Stimulated activated CD4-positive, alpha-beta T cell treated with anti-CD3 and anti-CD28 coated beads, TNF-alpha, amount 100 ng/mL, for 1 hour (primary cell): ENCODE results near the gene AKAP1.

ENCODE experiments used
- DNase-seq, 3 donors: peaks; one replicate each; pipeline ENCODE4 v3.0.0-alpha.2; 2020; ENCODE audit warnings: low read depth in 3 of 3, low spot score in 1 of 3

Gene AKAP1

DNA sequence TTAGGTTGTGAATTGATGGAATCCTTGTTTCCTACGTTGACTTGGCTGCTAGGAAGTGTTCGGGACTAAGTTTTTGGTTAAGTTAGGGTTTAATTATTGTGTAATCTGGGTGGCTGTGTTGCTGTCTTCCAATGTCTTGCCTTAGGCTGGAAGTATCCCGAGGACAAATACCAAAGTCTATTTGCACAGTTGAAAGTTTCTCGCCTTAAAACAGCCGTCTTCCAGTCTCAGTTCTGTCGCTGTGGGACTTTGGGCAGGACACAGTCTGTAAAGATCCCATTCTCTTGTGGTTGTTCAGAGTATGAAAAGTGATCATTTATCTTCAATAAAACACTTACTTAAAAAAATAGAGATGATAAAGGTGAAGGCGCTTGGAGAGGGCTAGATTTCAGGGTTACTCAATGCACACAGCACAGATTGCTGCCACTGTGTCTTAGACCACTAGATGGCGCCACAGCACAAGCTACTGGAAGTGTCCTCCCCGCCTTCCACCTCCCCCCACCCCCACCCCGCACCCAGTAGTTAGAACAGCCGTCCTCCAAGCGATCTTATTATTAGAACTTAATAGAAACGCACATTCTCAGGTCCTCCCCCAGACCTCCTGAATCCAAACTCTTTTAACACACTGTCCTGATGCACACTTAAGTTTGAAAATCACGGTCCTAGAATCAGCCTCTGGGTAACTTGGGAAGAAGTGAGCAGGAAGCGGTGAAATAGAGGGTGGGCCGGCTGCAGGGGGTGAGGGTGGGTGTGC, 45.8 kb downstream of the AKAP1 start:
- peak; percentile 59 to 67 (median 60) for DNase-seq

DNA sequence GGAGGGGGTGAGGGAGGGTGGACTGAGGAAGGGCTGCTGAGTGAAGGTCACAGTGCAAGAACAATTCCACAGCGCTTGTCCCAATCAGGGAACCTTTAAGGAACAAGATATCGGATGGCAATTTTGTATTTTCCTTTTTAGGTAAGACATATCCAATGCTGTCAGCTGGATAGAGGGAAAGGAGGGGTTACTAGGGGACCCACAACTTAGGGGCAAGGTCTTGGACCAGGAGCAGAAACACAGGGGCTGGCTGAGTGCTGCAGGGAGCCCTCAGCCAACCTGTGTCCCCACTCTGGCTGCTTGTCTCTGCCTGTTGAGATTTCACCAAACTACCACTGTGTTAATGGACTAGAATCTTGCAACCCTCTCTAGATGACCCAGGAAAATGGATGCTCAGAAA, 47.6 kb downstream of the AKAP1 start:
- DNase-seq = no peak

- DNase-seq = no peak
These were observed 48.4 kb downstream of the AKAP1 start for GRCh38 chr17:57133486-57133885.

DNA sequence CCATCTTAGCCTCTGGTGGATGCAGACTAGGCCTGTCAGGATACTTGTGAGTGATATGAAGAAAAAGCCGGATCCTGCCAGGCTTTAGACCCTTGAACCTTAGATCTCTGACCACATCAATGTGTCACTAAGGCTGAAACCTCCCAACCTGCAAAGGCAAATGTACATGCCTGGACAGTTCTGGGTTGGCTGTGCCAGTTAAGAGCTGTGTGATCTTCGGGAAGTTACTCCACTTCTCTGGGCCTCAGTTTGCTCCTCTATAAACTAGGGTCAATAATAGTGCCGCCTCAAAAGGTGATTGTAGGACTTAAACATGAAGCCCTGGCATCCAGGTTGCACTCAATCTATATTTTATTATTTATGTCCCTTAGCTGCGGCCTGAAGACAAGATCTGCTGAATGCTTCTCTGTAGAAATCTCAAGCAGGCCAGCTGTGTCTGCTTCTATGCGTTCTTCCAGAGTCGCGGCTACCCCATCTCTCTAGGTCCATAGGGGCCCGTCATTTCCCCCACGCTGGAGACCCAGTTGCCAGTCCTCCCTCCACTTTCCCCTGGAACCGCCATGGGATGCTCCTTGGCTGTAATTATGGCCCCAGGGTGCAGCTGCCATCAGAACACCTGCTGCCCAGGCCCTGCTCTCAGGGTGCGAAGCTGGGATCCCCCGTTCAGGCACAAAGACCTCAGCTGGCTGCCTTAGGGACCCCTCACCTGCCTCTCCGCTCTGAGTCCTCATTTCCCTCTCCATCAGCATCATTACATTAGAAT, 50.2 kb downstream of the AKAP1 start:
- no peak for DNase-seq

DNA sequence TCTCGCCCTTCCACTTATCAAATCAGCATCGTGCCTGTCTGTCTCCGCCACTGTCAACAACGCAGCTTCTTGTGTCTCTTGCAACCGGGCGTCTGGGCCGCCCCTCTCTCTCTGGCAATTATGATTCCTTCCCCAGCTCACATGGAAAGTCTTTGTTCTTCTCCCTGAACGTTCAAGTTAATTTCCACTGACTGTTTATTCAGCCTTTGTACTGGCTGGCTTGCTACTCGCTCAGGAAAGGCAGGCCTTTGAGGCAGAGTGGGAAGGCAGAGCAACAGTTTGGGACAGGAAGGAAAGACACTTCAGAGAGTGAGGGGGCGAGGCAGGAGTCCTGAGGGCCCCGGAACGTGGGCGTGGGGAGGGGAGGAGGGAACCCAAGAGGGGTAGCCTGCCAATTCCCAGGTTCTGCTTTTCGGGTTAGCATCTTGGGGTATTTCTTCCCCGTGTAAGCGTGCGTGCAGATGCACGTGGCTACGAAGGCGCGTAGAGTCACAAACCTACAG, 50.8 kb downstream of the AKAP1 start:
- no peak for DNase-seq

GRCh38 chr17:57136355-57136754, 51.3 kb downstream of the AKAP1 start:
- DNase-seq = no peak

DNA sequence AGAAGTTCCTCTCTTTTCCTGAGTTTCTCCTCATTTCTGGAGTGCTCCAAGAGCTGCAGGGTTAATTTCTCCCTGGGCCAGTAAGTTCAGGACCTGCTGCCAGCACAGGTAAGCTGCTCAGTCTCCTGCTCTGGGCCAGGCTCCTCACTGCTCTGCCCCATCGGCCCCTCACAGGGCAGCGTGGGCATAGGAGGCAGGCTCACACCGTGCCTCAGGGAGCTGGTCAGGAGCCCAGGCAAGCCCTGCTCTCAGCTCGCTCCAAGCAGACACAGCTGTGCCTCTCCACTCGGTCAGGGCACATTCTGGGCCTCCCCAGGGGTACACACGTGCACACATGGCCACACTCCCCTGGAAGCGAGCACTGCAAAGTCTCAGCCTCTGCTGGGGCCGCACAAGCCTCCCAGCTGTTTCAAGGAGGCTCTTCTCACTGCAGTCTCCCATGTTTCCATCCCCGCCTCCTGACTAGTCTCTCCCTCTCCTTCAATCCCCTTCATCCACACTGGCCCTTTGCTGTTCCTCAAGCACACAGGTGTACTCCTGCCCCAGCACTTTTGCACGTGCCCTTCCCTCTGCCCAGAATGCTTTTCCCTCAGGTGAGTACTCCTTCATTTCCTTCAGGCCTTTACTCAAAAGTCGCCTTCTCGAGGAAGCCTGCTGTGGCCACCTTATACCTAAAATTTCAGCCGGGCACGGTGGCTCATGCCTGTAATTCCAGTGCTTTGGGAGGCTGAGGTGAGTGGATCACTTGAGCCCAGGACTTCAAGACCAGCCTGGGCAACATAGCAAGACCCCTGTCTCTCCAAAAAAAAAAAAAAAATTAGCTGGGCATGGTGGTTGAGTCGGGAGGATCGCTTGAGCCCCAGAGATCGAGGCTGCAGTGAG, 53.2 kb downstream of the AKAP1 start:
- no peak for DNase-seq

GRCh38 chr17:57138956-57139576, 54.0 kb downstream of the AKAP1 start:
- no peak for DNase-seq

DNA sequence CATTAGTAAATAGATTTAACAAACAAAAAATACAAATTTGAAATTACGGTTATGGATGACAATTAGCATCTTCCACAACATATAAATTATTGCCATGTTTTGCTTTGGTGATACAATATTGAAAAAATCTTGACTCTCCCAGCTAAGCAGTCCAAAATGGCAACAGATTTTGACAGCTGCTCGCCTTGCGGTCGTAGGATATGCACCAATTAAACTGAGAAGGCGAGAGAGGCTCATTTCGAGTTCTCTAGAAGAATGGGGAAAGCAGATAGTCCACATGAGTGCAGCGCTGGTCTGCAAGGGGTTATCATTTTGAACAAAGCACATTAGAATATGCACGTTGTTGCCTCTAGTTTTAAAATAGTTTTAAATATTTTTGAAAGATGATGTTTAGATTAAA, 55.3 kb downstream of the AKAP1 start:
- DNase-seq = no peak

DNA sequence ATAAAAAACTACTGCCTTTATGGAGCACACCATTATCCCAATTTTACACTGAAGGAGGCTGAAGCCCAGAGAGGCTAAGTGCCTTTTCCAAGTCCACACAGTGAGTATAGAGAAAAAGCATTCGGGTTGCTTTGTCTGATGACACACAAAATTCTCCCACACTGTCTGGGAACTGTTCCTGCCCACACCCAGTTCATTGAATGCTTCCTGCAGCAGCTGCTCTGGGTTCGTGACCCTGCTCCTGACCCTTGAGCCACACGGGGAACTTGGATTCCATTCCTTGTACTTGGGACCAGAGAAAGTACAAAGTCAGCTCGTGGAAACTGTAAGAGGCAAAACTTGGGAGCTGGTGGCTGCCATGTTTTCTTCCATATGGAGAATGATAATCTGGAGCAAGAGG, 57.9 kb downstream of the AKAP1 start:
- no peak for DNase-seq

DNA sequence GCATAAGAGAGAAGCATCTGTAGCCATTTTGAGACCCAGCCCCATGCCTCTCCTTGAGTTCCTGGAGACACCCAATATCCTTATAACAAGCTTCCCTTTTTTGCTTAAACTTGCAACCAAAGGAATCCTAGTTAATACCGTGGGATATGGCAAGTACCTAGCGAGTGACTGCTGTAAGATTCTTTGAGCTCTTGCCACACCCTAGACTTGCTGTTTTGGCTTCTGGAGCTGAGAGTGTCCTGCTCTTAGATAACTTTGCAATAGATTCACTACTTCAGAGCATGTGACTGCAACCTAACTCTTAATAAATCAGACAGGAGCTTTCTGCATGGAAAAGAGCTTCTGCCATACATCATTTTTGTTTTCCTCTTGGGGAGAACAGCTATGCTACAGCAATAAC, 58.3 kb downstream of the AKAP1 start:
- no peak for DNase-seq

DNA sequence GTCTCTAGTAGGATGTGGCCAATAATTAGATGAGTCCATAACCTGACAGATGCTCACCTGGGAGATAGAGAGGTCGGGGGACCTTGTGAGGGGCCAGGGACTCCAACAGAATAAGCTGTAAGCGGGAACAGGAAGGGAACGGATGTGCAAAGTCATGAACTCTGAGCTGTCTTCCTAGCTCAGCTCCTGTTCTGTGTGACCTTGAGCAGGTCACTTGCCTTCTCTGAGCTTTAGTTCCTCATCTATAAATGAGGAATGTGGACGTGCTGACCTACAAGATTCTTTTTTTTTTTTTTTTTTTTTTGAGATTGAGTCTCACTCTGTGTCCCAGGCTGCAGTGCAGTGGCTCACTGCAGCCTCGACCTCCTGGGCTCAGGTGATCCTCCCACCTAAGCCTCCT, 58.9 kb downstream of the AKAP1 start:
- DNase-seq = no peak

DNA sequence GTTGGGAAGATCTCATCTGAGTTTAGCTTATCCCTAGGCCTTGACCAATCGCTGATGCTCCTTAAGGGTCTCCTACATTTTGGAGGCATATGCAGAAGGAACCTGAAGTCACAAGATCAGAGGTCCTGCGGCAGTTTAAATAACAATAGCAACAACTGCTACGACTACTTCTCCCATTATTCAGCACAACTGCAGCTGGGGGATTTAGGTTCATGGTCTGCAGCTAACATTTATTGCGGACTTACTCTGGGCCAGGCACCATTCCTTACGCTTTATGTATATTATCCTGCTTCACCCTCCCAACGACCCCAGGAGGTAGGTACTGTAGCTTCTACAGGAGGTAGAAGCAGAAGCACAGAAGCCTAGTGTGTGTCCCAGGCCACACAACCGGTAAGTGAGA, 59.5 kb downstream of the AKAP1 start:
- DNase-seq = no peak

DNA sequence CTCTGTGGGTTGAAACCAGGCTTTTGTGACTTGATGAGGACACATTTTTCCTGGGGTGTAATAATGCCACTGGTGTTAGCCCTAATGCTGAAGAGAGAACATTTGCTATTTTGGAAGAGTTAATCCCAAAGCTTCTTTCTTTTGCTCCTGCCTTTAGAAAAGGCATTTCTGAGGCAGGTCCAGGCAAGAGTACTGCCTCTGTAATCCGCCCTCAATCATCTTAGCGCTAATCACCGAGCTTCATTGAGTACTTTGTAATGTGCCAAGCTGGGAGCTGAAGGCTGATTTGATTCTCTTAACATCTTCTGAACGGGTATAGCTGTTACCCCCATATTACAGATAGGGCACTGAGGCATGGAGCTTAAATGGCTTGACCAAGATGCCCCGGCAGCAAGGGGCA, 60.3 kb downstream of the AKAP1 start:
- no peak for DNase-seq

DNA sequence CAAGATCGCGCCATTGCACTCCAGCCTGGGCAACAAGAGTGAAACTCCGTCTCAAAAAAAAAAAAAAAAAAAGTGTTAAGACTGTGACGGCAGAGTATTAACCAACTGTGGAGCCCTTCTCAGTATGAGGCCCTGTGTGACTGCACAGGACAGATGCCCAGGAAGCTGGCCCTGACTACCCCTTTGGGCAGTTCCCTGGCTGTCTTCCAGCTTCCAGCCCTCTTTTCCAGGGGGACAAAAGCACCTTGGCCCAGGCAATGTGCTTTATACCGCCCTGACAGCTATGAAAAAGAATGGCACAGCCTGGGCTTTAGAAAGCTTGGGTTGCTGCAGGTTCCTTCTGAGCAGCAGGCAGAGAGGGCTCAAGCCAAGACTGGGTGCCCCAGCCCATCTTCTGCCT, 61.2 kb downstream of the AKAP1 start:
- DNase-seq = no peak

DNA sequence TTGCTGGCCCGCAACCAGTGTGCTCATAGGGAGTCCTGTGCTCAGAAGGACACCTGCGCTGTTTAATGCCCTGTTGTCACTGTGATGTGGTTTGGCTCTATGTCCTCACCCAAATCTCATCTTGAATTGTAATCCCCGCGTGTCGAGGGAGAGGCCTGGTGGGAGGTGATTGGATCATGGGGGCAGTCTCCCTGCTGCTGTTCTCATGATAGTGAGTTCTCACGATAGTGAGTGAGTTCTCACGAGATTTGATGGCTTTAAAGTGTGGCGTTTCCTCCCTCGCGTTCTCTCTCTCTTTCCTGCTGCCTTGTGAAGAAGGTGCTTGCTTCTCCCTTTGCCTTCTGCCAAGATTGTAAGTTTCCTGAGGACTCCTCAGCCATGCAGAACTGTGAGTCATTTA, 66.8 kb downstream of the AKAP1 start:
- DNase-seq = no peak

DNA sequence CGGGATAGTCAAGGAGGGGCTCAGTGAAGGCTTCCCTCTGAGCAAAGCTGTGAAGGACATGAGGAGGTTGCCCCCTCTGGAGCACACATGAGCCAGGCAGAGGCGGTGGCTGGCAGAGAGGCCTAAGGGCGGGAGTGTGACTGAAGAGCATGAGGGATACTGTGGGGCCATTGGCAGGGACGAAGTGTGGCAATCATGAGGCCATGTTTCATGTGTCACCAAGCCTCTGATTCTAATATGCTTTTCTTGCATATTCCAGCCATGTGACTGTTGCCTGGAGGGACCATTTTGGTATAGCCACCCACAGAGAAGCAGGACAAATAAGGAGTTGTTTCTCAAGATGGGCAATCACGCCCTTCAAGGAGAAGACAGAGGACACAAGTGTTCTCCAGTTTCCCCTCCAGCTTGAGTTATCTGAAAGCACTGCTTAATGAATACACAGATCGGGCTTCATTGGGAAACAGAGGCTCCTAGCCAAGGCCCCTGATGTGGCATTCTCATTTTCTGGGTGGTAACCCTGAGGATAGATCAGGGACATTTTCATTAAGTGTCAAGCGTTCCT, 68.0 kb downstream of the AKAP1 start:
- DNase-seq = no peak

DNA sequence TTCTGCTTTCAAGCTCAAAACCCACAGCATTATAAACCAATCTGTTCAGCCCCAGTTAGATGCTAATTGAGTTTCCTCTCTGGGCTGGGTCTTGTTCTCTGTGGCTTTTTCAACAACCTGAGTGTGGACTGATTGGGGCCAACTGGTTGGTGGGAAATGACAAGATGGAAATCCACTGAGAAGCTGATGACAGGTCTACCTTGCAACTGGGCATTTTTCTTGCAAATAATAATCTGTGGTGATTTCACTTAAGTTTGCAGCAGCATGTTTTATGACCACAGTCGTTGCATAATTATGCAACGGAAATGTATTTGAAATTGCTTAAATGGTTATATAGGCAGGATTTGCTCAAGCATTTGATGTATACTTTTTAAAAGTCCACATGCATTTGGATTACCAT, 69.9 kb downstream of the AKAP1 start:
- no peak for DNase-seq

- DNase-seq = no peak
These were observed 73.3 kb downstream of the AKAP1 start for GRCh38 chr17:57158325-57158724.

DNA sequence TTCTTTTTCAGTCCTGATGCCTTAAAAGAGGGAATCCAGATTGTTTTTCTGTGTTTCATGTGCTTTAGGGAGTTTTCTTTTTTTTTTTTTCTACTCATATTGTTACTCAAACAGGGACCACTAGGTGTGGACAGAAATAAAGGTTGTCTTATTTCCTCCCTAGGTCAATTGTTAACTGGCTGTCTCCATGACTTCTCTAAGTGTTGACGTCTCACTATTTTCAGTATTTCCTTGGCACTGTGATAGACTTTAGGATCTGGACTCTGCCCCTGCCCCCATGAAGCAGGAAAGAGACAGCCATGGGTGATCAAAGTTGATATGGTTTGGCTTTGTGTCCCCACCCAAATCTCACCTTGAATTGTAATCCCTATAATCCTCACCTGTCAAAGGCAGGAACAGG, 73.7 kb downstream of the AKAP1 start:
- no peak for DNase-seq

DNA sequence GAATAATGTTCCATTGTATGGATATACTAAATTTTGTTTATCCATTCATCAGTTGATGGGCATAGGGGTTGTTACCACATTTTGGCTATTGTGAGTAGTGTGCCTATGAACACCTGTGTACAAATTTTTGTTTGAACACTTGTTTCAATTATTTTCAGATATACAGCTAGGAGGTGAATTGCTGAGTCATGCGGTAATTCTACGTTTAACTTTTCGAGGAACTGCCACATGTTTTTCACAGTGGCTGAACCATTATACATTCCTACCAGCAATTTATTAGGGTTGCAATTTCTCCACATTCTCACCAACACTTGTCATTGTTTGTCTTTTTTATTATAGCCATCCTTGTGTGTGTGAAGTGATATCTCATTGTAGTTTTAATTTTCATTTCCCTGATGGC, 75.6 kb downstream of the AKAP1 start:
- DNase-seq = no peak
